Hepatocyte (in vitro differentiated cells): Measurements from ENCODE around the gene FCGBP.

ENCODE experiments used
- CTCF ChIP-seq: fragments of 200-600 bp; sonication (generic); IDR thresholded peaks from 2 replicates; pipeline ENCODE4 v1.5.1; 2016; ENCODE audit warnings: antibody characterized with exemption, mild to moderate bottlenecking; ENCODE audit not compliant: poor library complexity
- EZH2 ChIP-seq: fragments of 200-600 bp; sonication (generic); IDR thresholded peaks from 2 replicates; pipeline ENCODE4 v1.6.1; 2016; ENCODE audit warnings: antibody characterized with exemption, mild to moderate bottlenecking, borderline replicate concordance
- EZH2phosphoT487 ChIP-seq: fragments of 200-600 bp; sonication (generic); IDR thresholded peaks from one replicate; pipeline ENCODE4 v1.6.1; 2018; ENCODE audit warnings: antibody characterized with exemption, mild to moderate bottlenecking, low read depth, moderate library complexity; ENCODE audit not compliant: unreplicated experiment, severe bottlenecking

- TF ChIP-seq CTCF (no peak), EZH2 (no peak), EZH2phosphoT487 (no peak)
Measured at GRCh38 chr19:39946532-39946931, 12.1 kb upstream of the FCGBP start.
